Activated CD8-positive, alpha-beta T cell treated with anti-CD3 and anti-CD28 coated beads, Interleukin-2, amount 10 ng/mL, durations not matched to agents 7 days and 5 days (primary cell): Measurements from ENCODE around the gene YAP1. TPM values are rescaled to one million over a fixed set of nuclear protein-coding genes. Genes with fewer than 3 reads are reported as not detected.

Experiments
- ATAC-seq: fragments of 150-1000 bp; cut with Tn5 transposase; one replicate; pipeline ENCODE4 v1.10.0; 2021; ENCODE audit warnings: moderate library complexity
- CTCF ChIA-PET: fragments of 350-600 bp; sonication (Branson Sonifier 250); formaldehyde crosslinking; loops from one replicate; lab custom pipeline; 2021; ENCODE audit warnings: antibody characterized with exemption; lab: Charles Lee
- POLR2A ChIA-PET: fragments of 350-600 bp; sonication (Branson Sonifier 250); formaldehyde crosslinking; loops from one replicate; lab custom pipeline; 2021; ENCODE audit warnings: antibody characterized with exemption; lab: Charles Lee
- DNase-seq: peaks from one replicate; pipeline ENCODE4 v3.0.0-alpha.2; 2020
- H3K27ac Mint-ChIP-seq: one replicate; pipeline ENCODE4 v1.8.0; 2021; ENCODE audit warnings: mild to moderate bottlenecking, mixed read lengths
- H3K27me3 Mint-ChIP-seq: one replicate; pipeline ENCODE4 v1.8.0; 2021; ENCODE audit warnings: low read depth, mixed read lengths
- H3K36me3 Mint-ChIP-seq: one replicate; pipeline ENCODE4 v1.8.0; 2021; ENCODE audit warnings: low read depth, mixed read lengths
- H3K4me1 Mint-ChIP-seq: one replicate; pipeline ENCODE4 v1.8.0; 2021; ENCODE audit warnings: low read depth, mixed read lengths
- H3K4me3 Mint-ChIP-seq: one replicate; pipeline ENCODE4 v1.8.0; 2021; ENCODE audit warnings: mild to moderate bottlenecking, mixed read lengths
- H3K9me3 Mint-ChIP-seq: one replicate; pipeline ENCODE4 v1.8.0; 2022; ENCODE audit warnings: mixed read lengths; ENCODE audit not compliant: insufficient read depth
- total RNA-seq, 2 experiments: library from RNA; stranded (reverse); gene quantifications; one replicate each; pipeline ENCODE4 v1.2.3, GENCODE V29; 2021

YAP1 gene
- total RNA-seq, 2 experiments from 2014 or later, result not detected

DNA sequence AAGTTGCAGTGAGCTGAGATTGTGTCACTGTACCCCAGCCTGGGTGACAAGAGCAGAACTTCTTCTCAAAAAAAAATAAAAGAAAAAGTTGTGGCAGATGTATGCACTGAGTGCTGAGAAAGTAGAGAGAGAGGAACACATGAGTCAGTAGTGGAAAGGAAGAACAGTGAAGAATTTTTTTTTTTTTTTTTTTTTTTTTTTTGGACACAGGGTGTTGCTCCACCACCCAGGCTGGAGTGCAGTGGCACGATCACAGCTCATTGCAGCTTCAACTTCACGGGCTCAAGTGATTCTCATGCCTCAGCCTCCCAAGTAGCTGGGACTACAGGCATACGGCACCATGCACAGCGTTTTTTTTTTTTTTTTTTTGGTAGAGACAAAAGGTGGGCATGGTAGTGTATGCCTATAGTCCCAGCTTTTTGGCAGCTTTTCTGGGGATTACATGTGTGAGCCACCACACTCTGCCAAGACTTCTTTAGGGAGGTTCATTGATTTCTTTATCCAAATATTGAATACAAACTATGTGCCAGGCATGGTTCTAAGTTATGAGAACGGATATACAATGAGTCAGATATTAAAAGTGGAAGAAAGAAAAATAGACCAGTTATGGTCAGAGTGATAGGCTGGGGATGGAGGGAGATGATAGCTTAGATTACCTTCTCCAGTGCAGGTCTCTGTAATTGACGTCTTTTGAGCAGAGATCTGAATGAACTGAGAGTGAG is 62.0 kb downstream of the YAP1 start:
- ChIA-PET POLR2A (no interaction called here), CTCF (no interaction called here)
- H3K9me3 Mint-ChIP-seq, result no peaks in the 10 kb centered on the region
- no peaks in the 10 kb centered on the region for H3K36me3 Mint-ChIP-seq
- no peak overlapping the region for H3K27ac Mint-ChIP-seq
- ATAC-seq (no peak), DNase-seq (no peak)
- H3K27me3 Mint-ChIP-seq, result peaks cover 8% of the 10 kb centered on the region
- H3K4me3 Mint-ChIP-seq, result no peak overlapping the region
- H3K4me1 Mint-ChIP-seq, result no peaks in the 10 kb centered on the region

DNA sequence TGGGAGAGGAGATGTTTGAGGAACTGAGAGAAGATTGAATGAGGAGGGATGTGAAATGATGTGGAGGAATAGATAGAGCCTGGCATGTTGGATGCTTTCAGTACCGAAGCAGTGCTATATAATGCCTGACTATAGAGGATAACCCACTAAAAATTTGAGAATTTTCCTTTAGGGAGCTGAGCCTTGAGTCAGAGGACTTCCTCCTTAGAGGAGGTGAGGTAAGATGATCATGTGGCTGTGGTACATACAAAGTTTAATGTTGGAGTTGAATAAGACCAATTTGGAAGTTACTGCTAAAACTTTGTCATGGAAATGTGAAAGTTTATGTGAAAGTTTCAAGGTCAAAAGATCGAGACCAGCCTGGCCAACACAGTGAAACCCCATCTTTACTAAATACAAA is 66.9 kb downstream of the YAP1 start:
- Mint-ChIP-seq H3K9me3 (no peaks in the 10 kb centered on the region), H3K36me3 (no peaks in the 10 kb centered on the region), H3K27me3 (peaks cover 5% of the 10 kb centered on the region), H3K4me1 (no peaks in the 10 kb centered on the region), H3K27ac (no peak overlapping the region), H3K4me3 (no peak overlapping the region)
- ATAC-seq (no peak), DNase-seq (no peak)
- POLR2A ChIA-PET, result no interaction called here
- CTCF ChIA-PET, result no interaction called here

DNA sequence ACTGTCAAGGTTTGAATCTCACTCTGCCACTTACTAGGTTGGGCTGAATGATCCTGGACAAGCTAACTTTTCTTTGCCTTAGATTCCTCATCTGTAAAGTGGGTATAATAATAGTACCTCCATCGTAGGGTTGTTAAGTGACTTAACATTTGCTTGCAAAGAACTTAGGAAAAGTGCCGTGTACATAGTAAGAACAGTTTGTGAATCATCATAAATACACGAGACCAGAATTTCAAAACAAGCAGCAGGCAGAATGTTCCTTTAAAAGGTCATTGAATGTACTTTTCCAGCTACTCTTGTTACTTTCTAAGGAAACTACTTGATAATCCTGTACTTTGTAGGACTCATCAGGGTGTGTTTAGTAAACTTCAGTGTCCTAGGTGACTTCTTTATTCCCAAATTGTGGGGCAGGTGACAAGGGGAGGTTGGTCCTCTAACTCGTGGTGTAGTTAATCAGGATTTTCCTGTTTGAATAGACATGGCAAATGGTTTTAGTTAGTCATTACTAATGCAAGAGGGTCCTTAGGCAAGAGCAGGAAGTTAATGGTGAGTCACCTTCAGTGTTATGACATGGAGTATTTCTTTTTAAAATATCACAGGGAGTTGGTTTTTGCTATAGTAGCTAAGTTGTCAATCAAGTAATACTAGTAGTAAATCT is 67.9 kb downstream of the YAP1 start:
- no peaks in the 10 kb centered on the region for H3K27me3 Mint-ChIP-seq
- no peak for ATAC-seq
- ChIA-PET POLR2A (no interaction called here), CTCF (no interaction called here)
- no peak overlapping the region for H3K4me3 Mint-ChIP-seq
- no peaks in the 10 kb centered on the region for H3K9me3 Mint-ChIP-seq
- no peak overlapping the region for H3K27ac Mint-ChIP-seq
- H3K4me1 Mint-ChIP-seq, result no peaks in the 10 kb centered on the region
- DNase-seq, result no peak
- H3K36me3 Mint-ChIP-seq, result no peaks in the 10 kb centered on the region

DNA sequence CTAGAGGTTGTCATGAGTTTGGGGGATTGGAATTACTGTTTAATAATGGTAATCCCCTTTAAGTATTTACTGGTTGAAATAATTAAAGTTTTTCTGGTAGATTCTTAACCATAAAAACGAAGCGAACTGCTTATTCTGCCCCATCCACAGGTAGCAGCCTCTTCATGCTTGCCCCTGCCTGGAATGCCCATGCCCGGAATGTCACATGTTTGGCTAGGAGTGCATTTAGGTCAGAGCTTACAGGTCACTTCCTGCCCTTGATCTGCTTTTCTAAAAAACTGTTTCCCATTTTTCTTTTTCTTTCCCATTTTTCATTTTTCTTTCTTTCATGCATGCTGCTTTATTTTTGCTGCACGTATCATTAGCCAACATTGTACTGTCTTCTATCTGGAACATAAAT is 69.1 kb downstream of the YAP1 start:
- Mint-ChIP-seq H3K4me1 (no peaks in the 10 kb centered on the region), H3K9me3 (no peaks in the 10 kb centered on the region), H3K27me3 (no peaks in the 10 kb centered on the region), H3K36me3 (no peaks in the 10 kb centered on the region), H3K4me3 (no peak overlapping the region), H3K27ac (no peak overlapping the region)
- no peak for ATAC-seq
- CTCF ChIA-PET, result no interaction called here
- POLR2A ChIA-PET, result no interaction called here
- no peak for DNase-seq

GRCh38 chr11:102184269-102184987 is 74.2 kb downstream of the YAP1 start:
- Mint-ChIP-seq H3K36me3 (no peaks in the 10 kb centered on the region), H3K27me3 (peaks cover 3% of the 10 kb centered on the region), H3K4me1 (no peaks in the 10 kb centered on the region), H3K4me3 (no peak overlapping the region), H3K9me3 (no peaks in the 10 kb centered on the region), H3K27ac (no peak overlapping the region)
- POLR2A ChIA-PET, result no interaction called here
- DNase-seq, result no peak
- no peak for ATAC-seq
- CTCF ChIA-PET, result no interaction called here

DNA sequence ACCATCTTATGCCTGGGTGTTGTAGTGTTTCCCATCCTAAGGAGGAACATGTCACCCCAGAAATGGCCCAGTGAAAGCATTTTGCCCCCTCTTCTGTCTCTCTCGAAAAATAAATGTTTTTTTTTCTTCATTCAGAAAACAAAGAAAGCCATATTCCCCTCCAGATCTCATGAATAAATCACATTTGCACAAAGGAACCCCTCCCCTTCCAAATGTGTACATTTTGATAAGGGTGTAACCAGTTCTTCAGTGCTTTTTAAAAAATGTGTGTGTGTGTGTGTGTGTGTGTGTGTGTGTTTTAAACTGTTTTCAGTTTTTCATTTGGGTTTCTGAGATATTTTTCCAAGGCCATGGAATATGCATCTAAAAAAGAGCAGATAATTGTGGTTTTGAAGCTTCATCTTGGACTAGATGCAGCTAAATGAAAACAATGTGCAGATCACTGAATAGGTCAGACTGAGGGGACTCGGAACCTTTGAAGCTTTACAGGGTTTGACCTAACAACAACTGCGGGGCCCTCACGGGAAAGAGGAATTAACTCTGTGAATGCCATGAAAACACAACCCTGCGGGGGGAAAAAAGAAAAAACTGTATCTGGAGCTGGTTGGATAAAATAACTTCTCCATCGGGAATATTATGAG is 76.4 kb downstream of the YAP1 start:
- POLR2A ChIA-PET, result no interaction called here
- no peaks in the 10 kb centered on the region for H3K36me3 Mint-ChIP-seq

GRCh38 chr11:102187416-102188151 is 77.3 kb downstream of the YAP1 start:
- Mint-ChIP-seq H3K36me3 (no peaks in the 10 kb centered on the region), H3K27me3 (peaks cover 6% of the 10 kb centered on the region), H3K4me3 (no peak overlapping the region), H3K4me1 (no peaks in the 10 kb centered on the region), H3K27ac (no peak overlapping the region), H3K9me3 (no peaks in the 10 kb centered on the region)
- POLR2A ChIA-PET, result no interaction called here
- DNase-seq, result no peak
- no peak for ATAC-seq
- CTCF ChIA-PET, result interaction anchor here (1.5 kb wide), 1 partner anchor 482 kb away, joined by 4 read pairs; no protein-coding TSS in a partner anchor

More for the DNA sequence above, 76.4 kb downstream of the YAP1 start:
- no peak for ATAC-seq
- CTCF ChIA-PET, result interaction anchor here (1.5 kb wide), 1 partner anchor 483 kb away, joined by 4 read pairs; no protein-coding TSS in a partner anchor
- Mint-ChIP-seq H3K4me1 (no peaks in the 10 kb centered on the region), H3K27me3 (peaks cover 3% of the 10 kb centered on the region), H3K9me3 (no peaks in the 10 kb centered on the region), H3K27ac (no peak overlapping the region), H3K4me3 (no peak overlapping the region)
- no peak for DNase-seq

GRCh38 chr11:102188488-102188887 is 78.2 kb downstream of the YAP1 start:
- ATAC-seq, result no peak
- no peaks in the 10 kb centered on the region for H3K36me3 Mint-ChIP-seq
- H3K27me3 Mint-ChIP-seq, result peaks cover 6% of the 10 kb centered on the region

GRCh38 chr11:102191832-102192231 is 81.6 kb downstream of the YAP1 start:
- POLR2A ChIA-PET, result no interaction called here
- Mint-ChIP-seq H3K27ac (no peak overlapping the region), H3K9me3 (no peaks in the 10 kb centered on the region), H3K27me3 (peaks cover 9% of the 10 kb centered on the region), H3K4me3 (no peak overlapping the region), H3K36me3 (no peaks in the 10 kb centered on the region), H3K4me1 (no peaks in the 10 kb centered on the region)
- DNase-seq (no peak), ATAC-seq (no peak)
- CTCF ChIA-PET, result no interaction called here

More at GRCh38 chr11:102188488-102188887, 78.2 kb downstream of the YAP1 start:
- no peak overlapping the region for H3K27ac Mint-ChIP-seq
- H3K4me1 Mint-ChIP-seq, result no peaks in the 10 kb centered on the region
- ChIA-PET CTCF (interaction anchor here (1.5 kb wide), 1 partner anchor 481 kb away, joined by 4 read pairs; no protein-coding TSS in a partner anchor), POLR2A (no interaction called here)
- DNase-seq, result no peak
- no peak overlapping the region for H3K4me3 Mint-ChIP-seq
- no peaks in the 10 kb centered on the region for H3K9me3 Mint-ChIP-seq

GRCh38 chr11:102192349-102193066 is 82.3 kb downstream of the YAP1 start:
- H3K36me3 Mint-ChIP-seq, result no peaks in the 10 kb centered on the region
- no peak overlapping the region for H3K4me3 Mint-ChIP-seq
- ATAC-seq (no peak), DNase-seq (no peak)
- no peak overlapping the region for H3K27ac Mint-ChIP-seq
- no peaks in the 10 kb centered on the region for H3K9me3 Mint-ChIP-seq
- ChIA-PET CTCF (no interaction called here), POLR2A (no interaction called here)
- H3K27me3 Mint-ChIP-seq, result peaks cover 7% of the 10 kb centered on the region
- H3K4me1 Mint-ChIP-seq, result no peaks in the 10 kb centered on the region

GRCh38 chr11:102194257-102194656 is 84.0 kb downstream of the YAP1 start:
- no peak for ATAC-seq
- no peak for DNase-seq
- no peaks in the 10 kb centered on the region for H3K36me3 Mint-ChIP-seq
- H3K27ac Mint-ChIP-seq, result no peak overlapping the region
- POLR2A ChIA-PET, result no interaction called here
- H3K27me3 Mint-ChIP-seq, result peaks cover 15% of the 10 kb centered on the region
- no peak overlapping the region for H3K4me3 Mint-ChIP-seq
- CTCF ChIA-PET, result no interaction called here
- H3K9me3 Mint-ChIP-seq, result no peaks in the 10 kb centered on the region
- H3K4me1 Mint-ChIP-seq, result no peaks in the 10 kb centered on the region
